Activated CD8-positive, alpha-beta memory T cell treated with anti-CD3 and anti-CD28 coated beads for 36 hours (primary cell): ENCODE measurements around the gene CHST12. TPM values are rescaled to one million over a fixed set of nuclear protein-coding genes. Genes with fewer than 3 reads are reported as not detected.

Experiments used
- CTCF ChIA-PET: fragments of 350-600 bp; sonication (Branson Sonifier 250); formaldehyde crosslinking; loops from one replicate; lab custom pipeline; 2021; ENCODE audit warnings: antibody characterized with exemption; lab: Charles Lee
- POLR2A ChIA-PET: fragments of 350-600 bp; sonication (Branson Sonifier 250); formaldehyde crosslinking; loops from one replicate; lab custom pipeline; 2021; ENCODE audit warnings: antibody characterized with exemption; lab: Charles Lee
- total RNA-seq, 2 experiments: library from RNA; stranded (reverse); gene quantifications; one replicate each; pipeline ENCODE4 v1.2.3, GENCODE V29; 2021

Gene CHST12
- total RNA-seq, 2 experiments from 2014 or later = 5.7 to 6.3 TPM

GRCh38 chr7:2478800-2479199, 75.4 kb downstream of the CHST12 start:
- POLR2A ChIA-PET = no interaction called here
- CTCF ChIA-PET = interaction anchor here (0.5 to 1.7 kb wide), 6 partner anchors 10 to 199 kb away, joined by 3 to 7 read pairs (median 3); no protein-coding TSS in a partner anchor

GRCh38 chr7:2479276-2480069, 76.1 kb downstream of the CHST12 start:
- POLR2A ChIA-PET = no interaction called here
- CTCF ChIA-PET = interaction anchor here (0.5 to 1.7 kb wide), 3 partner anchors 10 to 200 kb away, joined by 3 to 7 read pairs (median 4); no protein-coding TSS in a partner anchor

- ChIA-PET POLR2A (no interaction called here), CTCF (no interaction called here)
These were observed 76.6 kb downstream of the CHST12 start for GRCh38 chr7:2480070-2480408.

- ChIA-PET POLR2A (no interaction called here), CTCF (no interaction called here)
These were observed 77.8 kb downstream of the CHST12 start for GRCh38 chr7:2481195-2481594.

GRCh38 chr7:2482725-2483451, 79.5 kb downstream of the CHST12 start:
- POLR2A ChIA-PET = no interaction called here
- CTCF ChIA-PET = interaction anchor here (1.1 kb wide), 1 partner anchor 31 kb away, joined by 3 read pairs; no protein-coding TSS in a partner anchor

GRCh38 chr7:2483494-2483893, 80.1 kb downstream of the CHST12 start:
- CTCF ChIA-PET = interaction anchor here (1.1 kb wide), 1 partner anchor 31 kb away, joined by 3 read pairs; no protein-coding TSS in a partner anchor
- POLR2A ChIA-PET = no interaction called here

- POLR2A ChIA-PET = no interaction called here
- CTCF ChIA-PET = no interaction called here
These were observed 81.5 kb downstream of the CHST12 start for GRCh38 chr7:2484868-2485267.

GRCh38 chr7:2487586-2488271, 84.3 kb downstream of the CHST12 start:
- ChIA-PET CTCF (interaction anchor here (1.0 kb wide), 1 partner anchor 9 kb away, joined by 3 read pairs; no protein-coding TSS in a partner anchor), POLR2A (no interaction called here)

- CTCF ChIA-PET = interaction anchor here (1.0 to 1.4 kb wide), 2 partner anchors 10 to 38 kb away, joined by 3 to 5 read pairs; no protein-coding TSS in a partner anchor
- POLR2A ChIA-PET = no interaction called here
These were observed 84.8 kb downstream of the CHST12 start for GRCh38 chr7:2488272-2488645.

- CTCF ChIA-PET = interaction anchor here (1.0 to 1.4 kb wide), 2 partner anchors 10 to 38 kb away, joined by 3 to 5 read pairs; no protein-coding TSS in a partner anchor
- POLR2A ChIA-PET = no interaction called here
These were observed 85.3 kb downstream of the CHST12 start for GRCh38 chr7:2488681-2489080.

GRCh38 chr7:2490181-2490651, 86.8 kb downstream of the CHST12 start:
- CTCF ChIA-PET = no interaction called here

GRCh38 chr7:2492038-2492437, 88.6 kb downstream of the CHST12 start:
- CTCF ChIA-PET = no interaction called here
- POLR2A ChIA-PET = no interaction called here

More at GRCh38 chr7:2490181-2490651, 86.8 kb downstream of the CHST12 start:
- POLR2A ChIA-PET = no interaction called here

GRCh38 chr7:2493205-2494164, 90.1 kb downstream of the CHST12 start:
- ChIA-PET POLR2A (no interaction called here), CTCF (no interaction called here)

- ChIA-PET CTCF (no interaction called here), POLR2A (no interaction called here)
These were observed 91.0 kb downstream of the CHST12 start for GRCh38 chr7:2494191-2495130.

- CTCF ChIA-PET = interaction anchor here (1.2 kb wide), 1 partner anchor 27 kb away, joined by 3 read pairs; no protein-coding TSS in a partner anchor
- POLR2A ChIA-PET = no interaction called here
These were observed 92.2 kb downstream of the CHST12 start for GRCh38 chr7:2495418-2496299.

- ChIA-PET CTCF (interaction anchor here (1.2 kb wide), 1 partner anchor 28 kb away, joined by 3 read pairs; no protein-coding TSS in a partner anchor), POLR2A (no interaction called here)
These were observed 93.0 kb downstream of the CHST12 start for GRCh38 chr7:2496375-2496774.
